Measurements from ENCODE around the gene STRBP. TPM values are rescaled to one million over a fixed set of nuclear protein-coding genes. Genes with fewer than 3 reads are reported as not detected.

STRBP gene
- total and polyA plus RNA-seq, 3 donors from 2014 or later: 47.8 to 102 (median 66.5) TPM

DNA sequence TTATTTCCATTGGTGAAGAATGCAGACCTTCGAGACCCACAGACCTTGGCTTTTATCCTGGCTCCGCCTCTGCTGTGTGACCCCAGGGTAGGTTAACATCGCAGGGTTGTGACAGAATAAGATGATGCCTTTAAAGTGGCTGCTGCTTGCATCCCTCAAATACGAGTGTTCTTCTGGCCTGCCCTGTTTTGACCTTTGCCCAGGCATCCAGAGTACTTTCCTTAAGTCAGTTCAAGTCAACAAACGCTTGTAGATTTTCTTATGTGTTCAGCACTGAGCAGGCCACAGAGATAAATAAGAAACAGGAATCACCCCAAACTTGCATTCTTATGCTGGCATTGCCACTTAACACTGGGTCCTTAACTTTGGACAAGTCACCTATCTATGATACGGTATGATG is 184.7 kb downstream of the STRBP start:
- no peak overlapping the region for H3K27ac ChIP-seq
- 67 to 75% methylated on average over 6 of the region's 6 CpGs for WGBS, 2 donors
- TF ChIP-seq, protein P1, sequence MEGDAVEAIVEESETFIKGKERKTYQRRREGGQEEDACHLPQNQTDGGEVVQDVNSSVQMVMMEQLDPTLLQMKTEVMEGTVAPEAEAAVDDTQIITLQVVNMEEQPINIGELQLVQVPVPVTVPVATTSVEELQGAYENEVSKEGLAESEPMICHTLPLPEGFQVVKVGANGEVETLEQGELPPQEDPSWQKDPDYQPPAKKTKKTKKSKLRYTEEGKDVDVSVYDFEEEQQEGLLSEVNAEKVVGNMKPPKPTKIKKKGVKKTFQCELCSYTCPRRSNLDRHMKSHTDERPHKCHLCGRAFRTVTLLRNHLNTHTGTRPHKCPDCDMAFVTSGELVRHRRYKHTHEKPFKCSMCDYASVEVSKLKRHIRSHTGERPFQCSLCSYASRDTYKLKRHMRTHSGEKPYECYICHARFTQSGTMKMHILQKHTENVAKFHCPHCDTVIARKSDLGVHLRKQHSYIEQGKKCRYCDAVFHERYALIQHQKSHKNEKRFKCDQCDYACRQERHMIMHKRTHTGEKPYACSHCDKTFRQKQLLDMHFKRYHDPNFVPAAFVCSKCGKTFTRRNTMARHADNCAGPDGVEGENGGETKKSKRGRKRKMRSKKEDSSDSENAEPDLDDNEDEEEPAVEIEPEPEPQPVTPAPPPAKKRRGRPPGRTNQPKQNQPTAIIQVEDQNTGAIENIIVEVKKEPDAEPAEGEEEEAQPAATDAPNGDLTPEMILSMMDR (IDR thresholded peaks at IDR 0.05): no peak
- no peaks in the 10 kb centered on the region for H3K9me3 ChIP-seq
- H3K4me3 ChIP-seq: no peak overlapping the region
- intact Hi-C loops (cut with DNase I; ENCODE audit: low total_unique reads): loop anchor here (10.0 kb wide), 1 partner anchor 261 kb away; no protein-coding TSS in a partner anchor
- H3K4me1 ChIP-seq: no peaks in the 10 kb centered on the region
- H3K27me3 ChIP-seq: no peaks in the 10 kb centered on the region
- H3K36me3 ChIP-seq (ENCODE audit: low read depth, missing control alignments): no peaks in the 10 kb centered on the region
- no peak for DNase-seq

DNA sequence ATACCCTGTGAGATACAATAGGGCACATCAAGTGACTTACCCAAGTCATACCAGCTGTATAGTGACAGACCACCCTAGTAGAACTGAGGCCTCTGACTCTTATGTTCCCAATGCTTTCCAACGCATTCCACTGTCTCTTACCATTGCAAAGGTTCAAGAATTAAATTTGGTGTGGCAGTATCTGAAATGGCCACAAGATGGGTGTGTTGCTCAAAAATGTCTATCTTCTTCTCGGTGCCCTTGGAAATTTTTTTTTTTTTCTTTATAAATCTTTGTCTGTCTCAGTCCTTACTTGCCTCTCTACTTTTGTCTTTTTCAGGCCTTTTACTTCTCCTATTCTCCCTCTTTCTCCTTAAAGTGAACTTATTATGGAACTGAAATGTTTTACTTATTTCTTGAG is 186.6 kb downstream of the STRBP start:
- H3K27ac ChIP-seq: no peak overlapping the region
- intact Hi-C loops (cut with DNase I; ENCODE audit: low total_unique reads): loop anchor here (10.0 kb wide), 1 partner anchor 263 kb away; no protein-coding TSS in a partner anchor
- DNase-seq: no peak
- no peak overlapping the region for H3K4me3 ChIP-seq
- no peaks in the 10 kb centered on the region for H3K9me3 ChIP-seq
- no peaks in the 10 kb centered on the region for H3K27me3 ChIP-seq
- no peaks in the 10 kb centered on the region for H3K36me3 ChIP-seq (ENCODE audit: low read depth, missing control alignments)
- no peaks in the 10 kb centered on the region for H3K4me1 ChIP-seq
- 30 to 40% methylated on average over 2 of the region's 2 CpGs for WGBS, 2 donors
- TF ChIP-seq, protein P1 (IDR thresholded peaks at IDR 0.05): peak; percentile 31 to 70 (median 48)
- no peak for TF ChIP-seq POLR2A (IDR thresholded peaks at IDR 0.05)

DNA sequence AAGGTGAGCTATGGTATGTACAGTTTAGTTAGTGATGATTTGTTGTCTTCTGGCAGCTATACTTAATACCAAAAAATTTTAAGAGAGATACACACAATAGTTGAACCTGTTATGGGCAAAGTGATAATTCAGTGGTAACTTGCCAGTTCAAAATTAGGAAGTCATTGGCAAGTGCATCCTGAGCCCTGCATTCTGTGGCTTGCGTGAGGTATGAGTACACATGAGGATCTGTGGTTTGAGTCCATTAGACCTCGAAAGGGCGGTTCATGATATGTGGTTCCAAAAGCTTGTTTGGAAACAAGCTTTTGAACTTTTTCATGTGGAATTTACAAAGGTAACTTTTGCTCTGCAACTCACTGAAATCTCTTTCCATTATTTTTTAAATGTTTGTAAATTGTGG is 187.9 kb downstream of the STRBP start:
- TF ChIP-seq POLR2A (IDR thresholded peaks at IDR 0.05): no peak
- TF ChIP-seq, protein P1 (IDR thresholded peaks at IDR 0.05): no peak
- no peaks in the 10 kb centered on the region for H3K36me3 ChIP-seq (ENCODE audit: low read depth, missing control alignments)
- H3K4me1 ChIP-seq: no peaks in the 10 kb centered on the region
- 88 to 94% methylated on average over 3 of the region's 3 CpGs for WGBS, 2 donors
- H3K27me3 ChIP-seq: no peaks in the 10 kb centered on the region
- no peak for DNase-seq
- intact Hi-C loops (cut with DNase I; ENCODE audit: low total_unique reads): loop anchor here (10.0 kb wide), 1 partner anchor 264 kb away; no protein-coding TSS in a partner anchor
- no peaks in the 10 kb centered on the region for H3K9me3 ChIP-seq
- no peak overlapping the region for H3K27ac ChIP-seq
- no peak overlapping the region for H3K4me3 ChIP-seq

DNA sequence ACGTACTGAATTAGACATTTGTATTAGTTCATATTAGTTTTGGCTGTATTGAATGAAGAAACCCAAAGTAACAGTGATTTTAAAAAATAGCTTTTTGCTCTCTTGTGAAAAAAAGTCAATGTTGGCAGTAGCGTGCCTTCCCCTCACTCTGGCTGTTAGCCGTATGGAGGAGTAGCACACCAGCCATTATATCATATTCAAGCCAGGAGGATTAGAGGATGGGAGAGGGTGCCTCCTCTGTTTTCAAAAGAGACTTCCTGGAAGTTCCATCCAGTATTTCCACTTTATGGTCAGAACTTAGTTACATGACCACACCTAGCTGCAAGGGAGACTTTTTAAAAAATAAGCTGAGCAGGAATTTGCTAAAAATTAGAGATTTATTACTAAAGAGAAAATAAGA is 193.8 kb downstream of the STRBP start:
- TF ChIP-seq POLR2A (IDR thresholded peaks at IDR 0.05): no peak
- TF ChIP-seq, protein P1 (IDR thresholded peaks at IDR 0.05): no peak
- intact Hi-C loops (cut with DNase I; ENCODE audit: low total_unique reads): no loop called here
- no peak overlapping the region for H3K27ac ChIP-seq
- no peak overlapping the region for H3K4me3 ChIP-seq
- WGBS, 2 donors: 58 to 72% methylated on average over 3 of the region's 3 CpGs
- H3K36me3 ChIP-seq (ENCODE audit: low read depth, missing control alignments): no peaks in the 10 kb centered on the region
- no peak for DNase-seq
- H3K27me3 ChIP-seq: no peaks in the 10 kb centered on the region
- no peaks in the 10 kb centered on the region for H3K9me3 ChIP-seq
- H3K4me1 ChIP-seq: peaks cover 6% of the 10 kb centered on the region

DNA sequence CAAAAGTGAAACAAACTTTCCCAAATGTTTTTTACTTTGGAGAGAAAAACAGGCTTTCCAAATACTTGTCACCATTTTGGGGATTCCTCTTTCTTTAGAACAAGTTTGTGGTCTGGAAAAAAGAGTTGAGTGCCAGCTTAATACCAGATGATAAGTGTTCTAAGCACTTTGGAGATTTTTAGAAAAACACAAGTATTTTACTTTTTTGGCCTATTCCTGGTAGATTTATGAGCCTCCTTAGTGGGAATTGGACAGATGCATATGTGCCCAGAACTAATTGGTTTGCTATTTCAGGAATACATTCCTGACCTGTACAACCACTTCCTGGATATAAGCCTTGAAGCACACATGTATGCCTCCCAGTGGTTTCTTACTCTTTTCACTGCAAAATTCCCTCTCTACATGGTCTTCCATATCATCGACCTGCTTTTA is 194.4 kb downstream of the STRBP start:
- peaks cover 6% of the 10 kb centered on the region for H3K4me1 ChIP-seq
- no peaks in the 10 kb centered on the region for H3K27me3 ChIP-seq
- H3K27ac ChIP-seq: peak overlapping the region in 1 of 2 donors; percentile 54
- WGBS, 2 donors: 44 to 68% methylated on average over 1 of the region's 1 CpG
- H3K36me3 ChIP-seq (ENCODE audit: low read depth, missing control alignments): no peaks in the 10 kb centered on the region
- intact Hi-C loops (cut with DNase I; ENCODE audit: low total_unique reads): no loop called here
- DNase-seq: no peak
- no peaks in the 10 kb centered on the region for H3K9me3 ChIP-seq
- no peak overlapping the region for H3K4me3 ChIP-seq
- TF ChIP-seq, protein P1 (IDR thresholded peaks at IDR 0.05): no peak
- no peak for TF ChIP-seq POLR2A (IDR thresholded peaks at IDR 0.05)

Measured in testis (tissue), 3 donors.